DMS114 treated with DMSO at 0.1 percent for 48 hours (cell line): ENCODE data around the gene TPGS1.

Experiments used
- DNase-seq: peaks from one replicate; lab custom pipeline; 2025; ENCODE audit not compliant: unreplicated experiment; lab: John Stamatoyannopoulos, UW

TPGS1 gene

GRCh38 chr19:538641-539428 is 31.5 kb downstream of the TPGS1 start:
- no peak for DNase-seq

GRCh38 chr19:539429-540030 is 32.2 kb downstream of the TPGS1 start:
- DNase-seq = no peak

- no peak for DNase-seq
These were observed 33.8 kb downstream of the TPGS1 start for GRCh38 chr19:540867-541637.

GRCh38 chr19:541699-542098 is 34.4 kb downstream of the TPGS1 start:
- DNase-seq = no peak

- DNase-seq = no peak
These were observed 35.0 kb downstream of the TPGS1 start for GRCh38 chr19:542173-542866.

GRCh38 chr19:543910-544608 is 36.8 kb downstream of the TPGS1 start, which contains the start of gene GZMM:
Gene GZMM (plus strand): TSS chr19:544053. CDS start chr19:544072, 19 bp downstream.
- DNase-seq = no peak

DNA sequence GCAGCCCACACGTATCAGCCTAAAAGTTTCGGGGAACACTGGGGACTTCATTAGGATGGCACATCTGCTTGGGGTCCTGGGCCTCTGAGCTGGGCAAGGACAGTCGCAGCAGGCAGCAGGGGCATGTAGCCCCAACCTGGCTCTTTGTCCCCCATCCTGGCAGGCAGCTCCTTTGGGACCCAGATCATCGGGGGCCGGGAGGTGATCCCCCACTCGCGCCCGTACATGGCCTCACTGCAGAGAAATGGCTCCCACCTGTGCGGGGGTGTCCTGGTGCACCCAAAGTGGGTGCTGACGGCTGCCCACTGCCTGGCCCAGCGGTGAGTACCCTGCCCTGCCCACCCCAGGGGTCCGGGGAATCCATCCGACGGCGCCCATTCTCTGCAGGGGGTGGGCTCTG is 39.8 kb downstream of the TPGS1 start:
- no peak for DNase-seq

GRCh38 chr19:547836-548720 is 40.8 kb downstream of the TPGS1 start:
- no peak for DNase-seq

GRCh38 chr19:548886-549830 is 41.9 kb downstream of the TPGS1 start:
- no peak for DNase-seq

- DNase-seq = no peak
These were observed 47.5 kb downstream of the TPGS1 start for GRCh38 chr19:554817-555216.

DNA sequence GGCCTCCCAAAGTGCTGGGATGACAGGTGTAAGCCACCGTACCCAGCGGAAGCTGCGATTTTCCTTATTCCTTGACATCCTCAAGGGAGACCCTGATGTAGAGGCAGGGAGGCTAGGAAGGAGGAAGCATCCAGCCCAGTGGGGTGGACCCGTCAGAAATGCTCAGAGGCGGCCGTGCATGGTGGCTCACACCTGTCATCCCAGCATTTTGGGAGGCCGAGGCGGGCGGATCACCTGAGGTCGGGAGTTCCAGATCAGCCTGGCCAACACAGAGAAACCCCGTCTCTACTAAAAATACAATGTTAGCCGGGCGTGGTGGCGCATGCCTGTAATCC is 48.1 kb downstream of the TPGS1 start:
- DNase-seq = no peak

DNA sequence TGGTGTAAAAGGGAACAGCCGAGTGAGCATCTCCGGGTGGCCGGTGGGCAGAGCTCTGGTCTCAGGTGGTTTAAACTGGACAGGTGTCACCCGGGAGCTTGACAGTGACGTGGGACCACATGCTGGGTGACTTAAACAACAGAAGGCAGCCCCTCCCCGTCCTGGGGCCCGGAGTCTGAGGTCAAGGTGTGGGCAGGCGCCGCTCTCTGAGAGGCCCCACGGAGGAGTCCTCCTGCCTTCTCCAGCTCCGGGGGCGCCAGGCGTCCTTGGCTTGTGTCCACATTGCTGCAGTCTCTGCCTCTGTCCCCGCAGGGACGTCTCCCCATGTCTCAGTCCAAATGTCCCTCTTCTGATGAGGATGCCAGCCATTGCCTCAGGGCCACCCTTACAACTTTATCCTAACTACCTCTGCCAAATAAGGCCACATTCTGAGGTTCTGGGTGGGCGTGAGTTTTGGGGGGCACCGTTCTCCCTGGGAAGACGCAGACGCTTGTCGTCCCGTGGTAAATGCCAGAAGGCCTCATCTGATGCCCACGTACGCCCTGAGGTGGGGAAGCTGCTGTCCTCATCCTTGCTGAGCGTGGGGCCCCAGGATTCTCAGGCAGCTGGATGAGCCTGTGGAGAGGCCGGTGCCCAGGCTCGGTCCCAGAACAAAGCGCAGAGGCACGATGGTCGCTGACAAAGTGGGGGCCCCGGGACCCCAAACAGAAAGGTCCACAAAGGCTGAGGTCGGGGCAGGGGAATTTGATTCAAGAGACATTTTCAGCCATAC is 49.5 kb downstream of the TPGS1 start:
- DNase-seq = no peak

GRCh38 chr19:558770-559439 is 51.6 kb downstream of the TPGS1 start:
- DNase-seq = no peak

DNA sequence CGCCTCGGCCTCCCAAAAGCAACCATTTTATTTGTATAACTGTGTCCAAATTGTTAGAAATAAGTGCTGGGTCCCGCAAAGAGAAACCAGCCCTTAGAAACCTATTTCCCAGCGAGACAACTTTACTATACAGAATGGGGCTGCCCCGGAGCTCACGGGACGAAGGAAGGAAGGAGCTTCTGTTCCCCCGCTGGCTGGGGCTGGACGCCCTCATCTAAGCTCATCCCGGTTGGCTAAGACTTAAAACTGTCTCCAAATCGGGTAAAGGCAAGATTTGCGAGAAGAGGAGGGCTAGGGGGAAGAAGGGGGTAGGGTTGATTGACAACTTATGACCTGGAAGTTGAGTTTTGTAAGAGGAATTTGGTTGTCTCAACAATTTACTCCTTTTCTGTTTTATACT is 52.8 kb downstream of the TPGS1 start:
- DNase-seq = no peak

GRCh38 chr19:566403-566802 is 59.1 kb downstream of the TPGS1 start:
- DNase-seq = no peak

DNA sequence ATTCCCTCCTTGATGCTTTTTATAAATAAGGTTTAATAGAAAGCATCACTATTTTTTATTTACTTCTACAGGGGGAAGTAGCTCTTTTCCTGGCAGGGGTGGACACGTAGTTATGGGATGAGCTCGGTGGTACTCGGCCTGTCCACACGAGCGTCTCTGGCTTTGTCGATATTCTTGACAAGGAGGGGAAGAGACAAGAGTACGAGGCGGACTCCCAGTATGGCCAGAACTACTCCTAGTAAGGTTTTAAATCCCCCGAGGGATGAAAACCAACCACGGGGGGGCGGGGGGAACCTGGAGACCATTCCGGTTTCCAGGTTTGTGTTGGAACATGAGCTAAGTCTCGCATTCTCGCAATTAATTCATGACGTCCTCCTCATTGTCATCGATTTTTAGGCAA is 59.5 kb downstream of the TPGS1 start:
- no peak for DNase-seq

- DNase-seq = no peak
These were observed 60.1 kb downstream of the TPGS1 start for GRCh38 chr19:567296-567900.
